HepG2 (cell line): ENCODE results near the gene LITAFD. TPM values are rescaled to one million over a fixed set of nuclear protein-coding genes. Genes with fewer than 3 reads are reported as not detected.
A peak's percentile ranks its signal among the peaks of the same experiment; 100 is the strongest.

Experiments
- CBX5 ChIP-seq: sonication (generic); formaldehyde crosslinking; IDR thresholded peaks from 2 replicates; pipeline ENCODE4 v1.4.0; 2020; ENCODE audit warnings: missing genetic modification reagents, borderline replicate concordance
- JARID2 ChIP-seq: sonication (generic); formaldehyde crosslinking; IDR thresholded peaks from 2 replicates; pipeline ENCODE4 v1.8.1; 2023; ENCODE audit warnings: missing genetic modification reagents, inconsistent platforms; ENCODE audit not compliant: insufficient replicate concordance
- ZBTB7B ChIP-seq: sonication (generic); formaldehyde crosslinking; IDR thresholded peaks from 2 replicates; pipeline ENCODE4 v1.4.0; 2020; ENCODE audit warnings: missing genetic modification reagents
- ZFP37 ChIP-seq: sonication (generic); formaldehyde crosslinking; IDR thresholded peaks from 2 replicates; pipeline ENCODE4 v1.4.0; 2020; ENCODE audit warnings: missing genetic modification reagents, borderline replicate concordance
- ZNF180 ChIP-seq: sonication (generic); formaldehyde crosslinking; IDR thresholded peaks from 2 replicates; pipeline ENCODE4 v1.4.0; 2020; ENCODE audit warnings: low read depth, missing genetic modification reagents, borderline replicate concordance
- ZNF567 ChIP-seq: sonication (generic); formaldehyde crosslinking; IDR thresholded peaks from 2 replicates; pipeline ENCODE4 v1.8.1; 2023; ENCODE audit warnings: mild to moderate bottlenecking, missing genetic modification reagents, borderline replicate concordance
- ZNF678 ChIP-seq: sonication (generic); formaldehyde crosslinking; IDR thresholded peaks from 2 replicates; pipeline ENCODE4 v1.4.0; 2020; ENCODE audit warnings: mild to moderate bottlenecking, missing genetic modification reagents
- ZNF839 ChIP-seq: sonication (generic); formaldehyde crosslinking; IDR thresholded peaks from 2 replicates; pipeline ENCODE4 v1.4.0; 2020; ENCODE audit warnings: missing genetic modification reagents, mild to moderate bottlenecking, borderline replicate concordance
- polyA plus RNA-seq, 8 experiments: library from polyadenylated mRNA; depleted of rRNA in 3 of 8; stranded (reverse) in 7 of 8; unstranded in 1 of 8; fragments of >200 nt; fragmentation: Illumina TruSeq in 4 of 8; extraction: Trizol in 4 of 8; gene quantifications; 2 replicates each; pipeline versions ENCODE4 v1.2.1 to v1.2.3, GENCODE V29; 2011 to 2016; ENCODE audit warnings: low read depth in 4 of 8, missing spikeins in 1 of 8, mixed read lengths in 1 of 8; ENCODE audit not compliant: insufficient read depth in 1 of 8
- total RNA-seq, 5 experiments: library from RNA; depleted of rRNA; stranded (reverse); fragments of >200 nt; fragmentation: Illumina TruSeq; extraction: Trizol; gene quantifications; 2 replicates each; pipeline ENCODE4 v1.2.3, GENCODE V29; 2016; ENCODE audit warnings: low read depth in 1 of 5
- TF ChIP-seq, protein P1 (sequence below): IDR thresholded peaks from 2 replicates; pipeline ENCODE4 v1.6.1; 2016; ENCODE audit warnings: low read depth, control low read depth
- TF ChIP-seq, protein P2 (sequence below): sonication (generic); formaldehyde crosslinking; IDR thresholded peaks from 2 replicates; pipeline ENCODE4 v1.4.0; 2020; ENCODE audit warnings: missing genetic modification reagents, borderline replicate concordance
- TF ChIP-seq, protein P3 (sequence below), 2 experiments: sonication (generic) in 1 of 2; formaldehyde crosslinking in 1 of 2; IDR thresholded peaks; 2 replicates each; pipeline versions ENCODE4 v1.4.0 to v1.6.1; 2018 to 2020; ENCODE audit warnings: missing genetic modification reagents in 2 of 2, borderline replicate concordance in 1 of 2, low read depth in 1 of 2, mild to moderate bottlenecking in 1 of 2, missing biosample characterization in 1 of 2
- TF ChIP-seq, protein P4 (sequence below): sonication (generic); formaldehyde crosslinking; IDR thresholded peaks from 2 replicates; pipeline ENCODE4 v1.8.1; 2022; ENCODE audit warnings: low read depth, mild to moderate bottlenecking, missing genetic modification reagents
- TF ChIP-seq, protein P5 (sequence below): sonication (generic); formaldehyde crosslinking; IDR thresholded peaks from 2 replicates; pipeline ENCODE4 v1.5.0; 2020; ENCODE audit warnings: missing genetic modification reagents, mild to moderate bottlenecking, borderline replicate concordance
- TF ChIP-seq, protein P6 (sequence below): sonication (generic); formaldehyde crosslinking; IDR thresholded peaks from 2 replicates; pipeline ENCODE4 v1.5.0; 2020; ENCODE audit warnings: missing genetic modification reagents

LITAFD gene
- total and polyA plus RNA-seq, 2 of the 13 experiments (the other 11 are each of a cell fraction or from before 2014, with no cell fraction given), result not detected

DNA sequence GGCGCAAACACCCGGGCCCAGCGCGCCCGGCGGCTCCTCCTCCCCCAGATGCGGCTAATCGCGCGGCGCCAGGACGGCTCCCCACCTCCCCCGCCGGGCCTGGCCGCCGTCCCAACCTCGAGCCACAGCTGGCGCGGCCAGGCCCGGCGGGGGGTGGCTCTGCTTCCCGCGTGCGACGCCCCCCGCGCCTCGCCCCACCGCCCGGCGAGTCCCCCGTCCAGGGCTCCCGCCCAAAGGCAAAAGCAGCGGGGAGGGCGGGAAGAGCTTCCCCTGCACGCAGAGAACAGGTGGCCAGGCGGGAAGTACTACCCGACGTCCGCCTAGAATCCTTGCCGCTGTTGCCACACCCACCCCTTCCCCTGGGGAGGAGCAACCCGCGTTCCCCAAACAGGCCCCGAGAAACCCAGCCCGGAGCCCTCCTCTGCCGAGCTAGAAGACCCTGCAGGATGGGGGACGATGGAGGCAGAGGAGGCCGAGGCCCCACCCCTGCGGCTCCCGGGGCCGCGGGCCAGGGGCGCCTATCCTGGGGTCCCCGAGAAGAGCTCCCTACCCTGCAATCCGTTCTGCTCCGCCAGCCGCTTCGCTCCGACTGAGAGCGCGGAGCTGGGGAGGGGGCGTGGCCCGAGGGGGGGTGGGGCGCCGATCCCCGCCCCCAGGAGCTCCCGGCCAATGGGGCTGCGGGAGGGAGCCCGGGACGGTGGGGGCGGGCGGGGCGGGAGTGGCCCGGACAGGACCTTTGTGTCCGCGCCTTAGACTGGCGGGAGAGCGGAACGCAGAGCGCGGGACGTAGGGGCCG is 13.5 kb upstream of the LITAFD start, which contains the start of gene CARHSP1 (continued):
- TF ChIP-seq, protein P1, sequence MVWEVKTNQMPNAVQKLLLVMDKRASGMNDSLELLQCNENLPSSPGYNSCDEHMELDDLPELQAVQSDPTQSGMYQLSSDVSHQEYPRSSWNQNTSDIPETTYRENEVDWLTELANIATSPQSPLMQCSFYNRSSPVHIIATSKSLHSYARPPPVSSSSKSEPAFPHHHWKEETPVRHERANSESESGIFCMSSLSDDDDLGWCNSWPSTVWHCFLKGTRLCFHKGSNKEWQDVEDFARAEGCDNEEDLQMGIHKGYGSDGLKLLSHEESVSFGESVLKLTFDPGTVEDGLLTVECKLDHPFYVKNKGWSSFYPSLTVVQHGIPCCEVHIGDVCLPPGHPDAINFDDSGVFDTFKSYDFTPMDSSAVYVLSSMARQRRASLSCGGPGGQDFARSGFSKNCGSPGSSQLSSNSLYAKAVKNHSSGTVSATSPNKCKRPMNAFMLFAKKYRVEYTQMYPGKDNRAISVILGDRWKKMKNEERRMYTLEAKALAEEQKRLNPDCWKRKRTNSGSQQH, result peak; percentile 90
- TF ChIP-seq, protein P2, sequence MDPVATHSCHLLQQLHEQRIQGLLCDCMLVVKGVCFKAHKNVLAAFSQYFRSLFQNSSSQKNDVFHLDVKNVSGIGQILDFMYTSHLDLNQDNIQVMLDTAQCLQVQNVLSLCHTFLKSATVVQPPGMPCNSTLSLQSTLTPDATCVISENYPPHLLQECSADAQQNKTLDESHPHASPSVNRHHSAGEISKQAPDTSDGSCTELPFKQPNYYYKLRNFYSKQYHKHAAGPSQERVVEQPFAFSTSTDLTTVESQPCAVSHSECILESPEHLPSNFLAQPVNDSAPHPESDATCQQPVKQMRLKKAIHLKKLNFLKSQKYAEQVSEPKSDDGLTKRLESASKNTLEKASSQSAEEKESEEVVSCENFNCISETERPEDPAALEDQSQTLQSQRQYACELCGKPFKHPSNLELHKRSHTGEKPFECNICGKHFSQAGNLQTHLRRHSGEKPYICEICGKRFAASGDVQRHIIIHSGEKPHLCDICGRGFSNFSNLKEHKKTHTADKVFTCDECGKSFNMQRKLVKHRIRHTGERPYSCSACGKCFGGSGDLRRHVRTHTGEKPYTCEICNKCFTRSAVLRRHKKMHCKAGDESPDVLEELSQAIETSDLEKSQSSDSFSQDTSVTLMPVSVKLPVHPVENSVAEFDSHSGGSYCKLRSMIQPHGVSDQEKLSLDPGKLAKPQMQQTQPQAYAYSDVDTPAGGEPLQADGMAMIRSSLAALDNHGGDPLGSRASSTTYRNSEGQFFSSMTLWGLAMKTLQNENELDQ (CRISPR knock-in tag), result no peak
- TF ChIP-seq ZFP37 (CRISPR knock-in tag), result no peak
- TF ChIP-seq, protein P3, sequence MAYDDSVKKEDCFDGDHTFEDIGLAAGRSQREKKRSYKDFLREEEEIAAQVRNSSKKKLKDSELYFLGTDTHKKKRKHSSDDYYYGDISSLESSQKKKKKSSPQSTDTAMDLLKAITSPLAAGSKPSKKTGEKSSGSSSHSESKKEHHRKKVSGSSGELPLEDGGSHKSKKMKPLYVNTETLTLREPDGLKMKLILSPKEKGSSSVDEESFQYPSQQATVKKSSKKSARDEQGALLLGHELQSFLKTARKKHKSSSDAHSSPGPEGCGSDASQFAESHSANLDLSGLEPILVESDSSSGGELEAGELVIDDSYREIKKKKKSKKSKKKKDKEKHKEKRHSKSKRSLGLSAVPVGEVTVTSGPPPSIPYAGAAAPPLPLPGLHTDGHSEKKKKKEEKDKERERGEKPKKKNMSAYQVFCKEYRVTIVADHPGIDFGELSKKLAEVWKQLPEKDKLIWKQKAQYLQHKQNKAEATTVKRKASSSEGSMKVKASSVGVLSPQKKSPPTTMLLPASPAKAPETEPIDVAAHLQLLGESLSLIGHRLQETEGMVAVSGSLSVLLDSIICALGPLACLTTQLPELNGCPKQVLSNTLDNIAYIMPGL (CRISPR knock-in tag; IDR thresholded peaks at IDR 0.05; ENCODE audit: borderline replicate concordance in 1 of 2, low read depth in 1 of 2), result peak in 1 of 2 experiments; percentile 43; a peak in 1 of 4 replicates
- TF ChIP-seq ZNF567 (CRISPR knock-in tag), result no peak; the same call in 1 of the 2 replicates
- TF ChIP-seq, protein P4, sequence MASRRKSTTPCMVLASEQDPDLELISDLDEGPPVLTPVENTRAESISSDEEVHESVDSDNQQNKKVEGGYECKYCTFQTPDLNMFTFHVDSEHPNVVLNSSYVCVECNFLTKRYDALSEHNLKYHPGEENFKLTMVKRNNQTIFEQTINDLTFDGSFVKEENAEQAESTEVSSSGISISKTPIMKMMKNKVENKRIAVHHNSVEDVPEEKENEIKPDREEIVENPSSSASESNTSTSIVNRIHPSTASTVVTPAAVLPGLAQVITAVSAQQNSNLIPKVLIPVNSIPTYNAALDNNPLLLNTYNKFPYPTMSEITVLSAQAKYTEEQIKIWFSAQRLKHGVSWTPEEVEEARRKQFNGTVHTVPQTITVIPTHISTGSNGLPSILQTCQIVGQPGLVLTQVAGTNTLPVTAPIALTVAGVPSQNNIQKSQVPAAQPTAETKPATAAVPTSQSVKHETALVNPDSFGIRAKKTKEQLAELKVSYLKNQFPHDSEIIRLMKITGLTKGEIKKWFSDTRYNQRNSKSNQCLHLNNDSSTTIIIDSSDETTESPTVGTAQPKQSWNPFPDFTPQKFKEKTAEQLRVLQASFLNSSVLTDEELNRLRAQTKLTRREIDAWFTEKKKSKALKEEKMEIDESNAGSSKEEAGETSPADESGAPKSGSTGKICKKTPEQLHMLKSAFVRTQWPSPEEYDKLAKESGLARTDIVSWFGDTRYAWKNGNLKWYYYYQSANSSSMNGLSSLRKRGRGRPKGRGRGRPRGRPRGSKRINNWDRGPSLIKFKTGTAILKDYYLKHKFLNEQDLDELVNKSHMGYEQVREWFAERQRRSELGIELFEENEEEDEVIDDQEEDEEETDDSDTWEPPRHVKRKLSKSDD (CRISPR knock-in tag), result no peak
- TF ChIP-seq CBX5 (CRISPR knock-in tag), result no peak; the same call in 1 of the 2 replicates
- TF ChIP-seq ZBTB7B (CRISPR knock-in tag), result 0 out of 2 replicates have a peak, but pooled peaks have one; percentile 14
- TF ChIP-seq, protein P5, sequence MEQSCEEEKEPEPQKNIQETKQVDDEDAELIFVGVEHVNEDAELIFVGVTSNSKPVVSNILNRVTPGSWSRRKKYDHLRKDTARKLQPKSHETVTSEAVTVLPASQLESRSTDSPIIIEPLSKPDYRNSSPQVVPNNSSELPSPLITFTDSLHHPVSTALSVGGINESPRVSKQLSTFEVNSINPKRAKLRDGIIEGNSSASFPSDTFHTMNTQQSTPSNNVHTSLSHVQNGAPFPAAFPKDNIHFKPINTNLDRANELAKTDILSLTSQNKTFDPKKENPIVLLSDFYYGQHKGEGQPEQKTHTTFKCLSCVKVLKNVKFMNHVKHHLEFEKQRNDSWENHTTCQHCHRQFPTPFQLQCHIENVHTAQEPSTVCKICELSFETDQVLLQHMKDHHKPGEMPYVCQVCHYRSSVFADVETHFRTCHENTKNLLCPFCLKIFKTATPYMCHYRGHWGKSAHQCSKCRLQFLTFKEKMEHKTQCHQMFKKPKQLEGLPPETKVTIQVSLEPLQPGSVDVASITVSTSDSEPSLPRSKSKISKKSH (CRISPR knock-in tag), result no peak; the same call in 1 of the 2 replicates
- TF ChIP-seq ZNF678 (CRISPR knock-in tag), result peak; percentile 36; the same call in 1 of the 2 replicates
- no peak for TF ChIP-seq JARID2 (CRISPR knock-in tag)
- TF ChIP-seq ZNF180 (CRISPR knock-in tag), result 0 out of 2 replicates have a peak, but pooled peaks have one; percentile 42
- no peak for TF ChIP-seq ZNF839 (CRISPR knock-in tag)
- TF ChIP-seq, protein P6, sequence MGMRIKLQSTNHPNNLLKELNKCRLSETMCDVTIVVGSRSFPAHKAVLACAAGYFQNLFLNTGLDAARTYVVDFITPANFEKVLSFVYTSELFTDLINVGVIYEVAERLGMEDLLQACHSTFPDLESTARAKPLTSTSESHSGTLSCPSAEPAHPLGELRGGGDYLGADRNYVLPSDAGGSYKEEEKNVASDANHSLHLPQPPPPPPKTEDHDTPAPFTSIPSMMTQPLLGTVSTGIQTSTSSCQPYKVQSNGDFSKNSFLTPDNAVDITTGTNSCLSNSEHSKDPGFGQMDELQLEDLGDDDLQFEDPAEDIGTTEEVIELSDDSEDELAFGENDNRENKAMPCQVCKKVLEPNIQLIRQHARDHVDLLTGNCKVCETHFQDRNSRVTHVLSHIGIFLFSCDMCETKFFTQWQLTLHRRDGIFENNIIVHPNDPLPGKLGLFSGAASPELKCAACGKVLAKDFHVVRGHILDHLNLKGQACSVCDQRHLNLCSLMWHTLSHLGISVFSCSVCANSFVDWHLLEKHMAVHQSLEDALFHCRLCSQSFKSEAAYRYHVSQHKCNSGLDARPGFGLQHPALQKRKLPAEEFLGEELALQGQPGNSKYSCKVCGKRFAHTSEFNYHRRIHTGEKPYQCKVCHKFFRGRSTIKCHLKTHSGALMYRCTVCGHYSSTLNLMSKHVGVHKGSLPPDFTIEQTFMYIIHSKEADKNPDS (CRISPR knock-in tag), result no peak
